GM12892 (cell line): ENCODE results near the gene PLSCR1.

Source experiments
- POLR2A ChIP-seq: IDR thresholded peaks from 2 replicates; pipeline ENCODE4 v1.6.1; 2011; ENCODE audit warnings: low read depth, low read length, control low read depth
- POLR2AphosphoS5 ChIP-seq: IDR thresholded peaks from 2 replicates; pipeline ENCODE4 v1.6.1; 2011; ENCODE audit warnings: low read depth, low read length, control low read depth

- TF ChIP-seq POLR2A (no peak), POLR2AphosphoS5 (no peak)
Measured at GRCh38 chr3:146557745-146558144, 13.3 kb upstream of the PLSCR1 start.
